ENCODE results near the gene MAPK14. TPM values are rescaled to one million over a fixed set of nuclear protein-coding genes. Genes with fewer than 3 reads are reported as not detected.

Gene MAPK14
- total and polyA plus RNA-seq, 2 of the 4 experiments (the other 2 are of a cell fraction), result 28.4 to 74.4 TPM

DNA sequence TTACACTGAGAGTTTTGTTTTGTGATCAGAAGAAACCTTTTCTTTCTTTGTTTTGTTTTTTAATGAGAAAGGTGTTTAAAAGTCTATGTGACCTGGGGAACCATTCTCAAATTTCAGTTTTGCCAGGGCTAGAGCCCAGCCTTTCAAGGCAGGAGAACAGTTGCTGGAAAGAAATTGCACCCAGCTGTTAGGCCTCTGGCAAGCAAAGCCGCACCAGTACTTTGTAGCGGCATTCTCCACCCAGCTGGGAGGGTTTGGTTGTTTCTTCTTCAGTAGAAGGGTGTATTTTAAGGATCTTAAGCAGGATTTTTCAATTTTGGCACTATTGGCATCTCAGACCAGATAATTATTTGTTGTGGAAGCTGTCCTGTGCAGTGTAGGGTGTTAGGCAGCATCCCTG, 86.1 kb downstream of the MAPK14 start:
- Histone ChIP-seq H3K9me3 (ENCODE audit: control insufficient read depth, insufficient read depth, low read length) (no peaks in the 10 kb centered on the region), H3K27me3 (ENCODE audit: control insufficient read depth, insufficient read depth, low read length) (no peaks in the 10 kb centered on the region), H2AK9ac (replicated peaks; ENCODE audit: low read depth, low read length, poor library complexity) (no peak overlapping the region), H2BK20ac (ENCODE audit: low read depth, low read length) (no peak overlapping the region), H3K27ac (ENCODE audit: insufficient read depth, low read length) (no peak overlapping the region), H3K4me1 (ENCODE audit: control insufficient read depth, insufficient read depth, low read length) (no peaks in the 10 kb centered on the region), H2AK5ac (ENCODE audit: low read depth, low read length) (no peak overlapping the region), H4K91ac (ENCODE audit: insufficient read depth, low read depth, low read length) (no peak overlapping the region), H2AFZ (replicated peaks; ENCODE audit: low read length, poor library complexity) (no peak overlapping the region), H3K36me3 (ENCODE audit: control insufficient read depth, insufficient read depth, low read length) (peaks cover 18% of the 10 kb centered on the region), H3K4me3 (ENCODE audit: insufficient read depth, low read depth, low read length) (no peak overlapping the region), H4K5ac (ENCODE audit: low read depth, low read length) (no peak overlapping the region), H3K9me1 (ENCODE audit: insufficient read depth, low read length) (peaks cover 3% of the 10 kb centered on the region; the same call in 1 of the 2 replicates), H3K23ac (ENCODE audit: low read depth, low read length) (no peak overlapping the region), H3K56ac (ENCODE audit: extremely low read depth, insufficient read depth, low read length) (no peak overlapping the region), H3K18ac (ENCODE audit: low read depth, low read length) (no peak overlapping the region), H3K14ac (replicated peaks; ENCODE audit: low read depth, low read length) (no peak overlapping the region), H2BK120ac (ENCODE audit: low read depth, low read length) (no peak overlapping the region), H2BK5ac (ENCODE audit: low read depth, low read length, poor library complexity, severe bottlenecking) (no peak overlapping the region), H4K8ac (ENCODE audit: low read depth in 2 of 2, low read length in 2 of 2) (no peak overlapping the region), H3K79me1 (ENCODE audit: low read depth in 1 of 2, low read length in 2 of 2) (peaks cover 0 to 4% of the 10 kb centered on the region in 2 experiments; a peak in 1 of 4 replicates), H3K4me2 (ENCODE audit: low read depth, low read length) (no peak overlapping the region), H2BK15ac (ENCODE audit: low read depth, low read length) (no peak overlapping the region), H4K20me1 (ENCODE audit: insufficient read depth, low read length) (no peaks in the 10 kb centered on the region), H3K4ac (ENCODE audit: low read depth, low read length) (no peak overlapping the region), H3K9ac (ENCODE audit: low read depth, low read length) (no peak overlapping the region)
- dilution Hi-C loops (cut with HindIII; ENCODE audit: low sequenced_read_pairs, unreplicated experiment) (no loop called here), intact Hi-C loops (cut with micrococcal nuclease) (no loop called here), in situ Hi-C loops (cut with MboI; ENCODE audit: low sequenced_read_pairs) (no loop called here)
- WGBS, 2 experiments (ENCODE audit: extremely low coverage in 2 of 2, insufficient read length in 1 of 2), result no CpG with 5 or more reads among the region's 2 CpGs
- ATAC-seq (ENCODE audit: low read depth) (no peak), DNase-seq (no peak)
- no peak for TF ChIP-seq POLR2A (IDR thresholded peaks at IDR 0.05; ENCODE audit: low read depth, low read length)
- no peak for TF ChIP-seq CEBPB (IDR thresholded peaks at IDR 0.05; ENCODE audit: low read depth, low read length)
- TF ChIP-seq FOS (IDR thresholded peaks at IDR 0.05; ENCODE audit: low read depth, low read length), result no peak
- no peak for TF ChIP-seq MAZ (IDR thresholded peaks at IDR 0.05; ENCODE audit: borderline replicate concordance, low read depth, low read length)
- TF ChIP-seq MAFK (IDR thresholded peaks at IDR 0.05; ENCODE audit: low read depth, low read length), result no peak
- no peak for TF ChIP-seq RAD21 (IDR thresholded peaks at IDR 0.05; ENCODE audit: low read length)
- CTCF ChIA-PET, result no interaction called here
- POLR2A ChIA-PET (ENCODE audit: unreplicated experiment), result no interaction called here
- no TSS peak for BruUV-seq (replicated peaks)
